C4-2B (cell line): ENCODE results near the gene NR2F1-AS1.

Experiments
- ZFX ChIP-seq: fragments of 450-650 bp; IDR thresholded peaks from 2 replicates; pipeline ENCODE4 v1.6.1; 2017
- TF ChIP-seq, protein P1 (sequence below): fragments of 450-650 bp; conservative IDR thresholded peaks from 2 replicates; pipeline ENCODE4 v1.5.1; 2017; ENCODE audit warnings: mild to moderate bottlenecking

DNA sequence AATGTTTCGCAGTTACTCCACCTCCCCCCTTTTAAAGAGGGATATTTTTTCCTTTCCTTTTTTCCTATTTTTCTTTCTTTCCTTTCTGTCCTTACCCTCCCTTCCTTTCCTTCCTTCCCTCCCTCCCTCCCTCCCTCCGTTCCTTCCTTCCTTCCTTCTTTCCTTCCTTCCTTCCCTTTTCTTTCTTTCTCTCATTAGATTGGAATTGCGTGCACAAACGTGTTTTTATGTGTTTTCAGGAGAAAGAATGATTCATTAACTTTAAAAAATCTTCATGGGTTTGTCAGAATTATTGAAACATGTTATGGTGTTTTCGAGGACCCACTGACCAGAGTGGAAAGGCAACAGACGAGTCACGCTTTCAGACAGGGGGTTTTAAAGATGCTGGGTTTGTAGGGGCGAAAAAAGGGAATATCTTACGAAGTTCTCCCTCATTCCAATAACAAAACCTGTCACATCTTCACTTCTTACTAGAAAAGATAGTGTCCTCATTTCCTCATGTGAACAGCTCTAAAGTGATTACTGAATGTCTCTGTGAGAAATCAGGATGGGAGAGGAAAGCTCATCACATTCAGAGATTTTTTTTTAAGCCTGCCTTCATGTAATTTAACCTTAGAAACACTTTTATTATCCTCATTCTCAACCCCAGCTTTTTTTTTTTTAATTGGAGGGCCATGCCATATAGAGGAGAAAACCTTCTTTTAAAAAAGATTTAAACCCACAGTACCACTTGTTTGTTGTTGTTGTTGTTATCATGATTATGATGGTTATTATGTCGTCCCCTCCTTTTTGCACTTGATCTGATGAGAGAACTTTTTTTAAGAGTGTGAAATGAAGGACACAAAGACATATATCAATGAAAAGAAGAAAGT lies 23.9 kb upstream of the NR2F1-AS1 start:
- TF ChIP-seq, protein P1, sequence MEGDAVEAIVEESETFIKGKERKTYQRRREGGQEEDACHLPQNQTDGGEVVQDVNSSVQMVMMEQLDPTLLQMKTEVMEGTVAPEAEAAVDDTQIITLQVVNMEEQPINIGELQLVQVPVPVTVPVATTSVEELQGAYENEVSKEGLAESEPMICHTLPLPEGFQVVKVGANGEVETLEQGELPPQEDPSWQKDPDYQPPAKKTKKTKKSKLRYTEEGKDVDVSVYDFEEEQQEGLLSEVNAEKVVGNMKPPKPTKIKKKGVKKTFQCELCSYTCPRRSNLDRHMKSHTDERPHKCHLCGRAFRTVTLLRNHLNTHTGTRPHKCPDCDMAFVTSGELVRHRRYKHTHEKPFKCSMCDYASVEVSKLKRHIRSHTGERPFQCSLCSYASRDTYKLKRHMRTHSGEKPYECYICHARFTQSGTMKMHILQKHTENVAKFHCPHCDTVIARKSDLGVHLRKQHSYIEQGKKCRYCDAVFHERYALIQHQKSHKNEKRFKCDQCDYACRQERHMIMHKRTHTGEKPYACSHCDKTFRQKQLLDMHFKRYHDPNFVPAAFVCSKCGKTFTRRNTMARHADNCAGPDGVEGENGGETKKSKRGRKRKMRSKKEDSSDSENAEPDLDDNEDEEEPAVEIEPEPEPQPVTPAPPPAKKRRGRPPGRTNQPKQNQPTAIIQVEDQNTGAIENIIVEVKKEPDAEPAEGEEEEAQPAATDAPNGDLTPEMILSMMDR = no peak
- TF ChIP-seq ZFX = no peak
